Neuron (in vitro differentiated cells): ENCODE data around the gene PCSK6.

Experiments
- H2AFZ ChIP-seq: one replicate; pipeline ENCODE4 v1.6.1; 2013; ENCODE audit warnings: low read depth, mild to moderate bottlenecking, inconsistent platforms, low read length, moderate library complexity
- H3K27me3 ChIP-seq: one replicate; pipeline ENCODE4 v1.6.1; 2013; ENCODE audit warnings: low read length; ENCODE audit not compliant: insufficient read depth
- H3K36me3 ChIP-seq: one replicate; pipeline ENCODE4 v1.6.1; 2013; ENCODE audit warnings: low read length; ENCODE audit not compliant: insufficient read depth
- H3K4me1 ChIP-seq: one replicate; pipeline ENCODE4 v1.6.1; 2013; ENCODE audit warnings: low read length; ENCODE audit not compliant: insufficient read depth
- H3K4me3 ChIP-seq: 2 replicates; pipeline ENCODE4 v1.5.1; 2013; ENCODE audit warnings: mild to moderate bottlenecking, low read length, moderate library complexity
- H3K9me3 ChIP-seq: one replicate; pipeline ENCODE4 v1.6.1; 2013; ENCODE audit warnings: low read length

Gene PCSK6

DNA sequence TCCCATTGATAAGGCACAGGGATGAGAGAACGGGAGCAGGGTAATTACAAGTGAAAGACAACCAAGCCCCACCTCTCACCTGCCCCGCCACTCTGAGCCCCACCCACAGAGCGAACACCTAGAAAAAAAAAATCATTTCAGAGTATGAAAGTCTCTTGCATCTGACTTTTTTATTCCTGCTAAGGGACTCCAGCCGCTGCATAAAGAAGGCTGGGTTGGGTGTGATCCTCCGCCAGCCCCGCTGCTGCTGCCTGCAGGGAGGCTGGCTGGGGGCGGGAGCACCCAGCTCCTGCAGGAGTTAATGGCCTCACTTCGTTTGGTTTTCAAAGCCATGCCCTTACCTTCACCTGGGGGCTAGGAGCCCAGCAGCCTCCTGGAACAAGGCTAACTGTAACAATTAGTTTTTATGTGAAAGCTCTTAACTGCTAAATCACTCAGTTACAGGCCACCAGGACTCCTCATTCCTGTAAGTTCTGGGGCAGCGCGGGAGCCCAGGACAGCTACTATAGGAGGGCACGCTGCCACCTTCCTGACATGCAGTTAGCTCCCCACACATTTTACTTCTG is 116.5 kb downstream of the PCSK6 start:
- no peaks in the 10 kb centered on the region for H3K9me3 ChIP-seq
- no peak overlapping the region for H2AFZ ChIP-seq
- H3K4me1 ChIP-seq = no peaks in the 10 kb centered on the region
- no peaks in the 10 kb centered on the region for H3K36me3 ChIP-seq
- no peaks in the 10 kb centered on the region for H3K27me3 ChIP-seq
- H3K4me3 ChIP-seq = no peak overlapping the region

DNA sequence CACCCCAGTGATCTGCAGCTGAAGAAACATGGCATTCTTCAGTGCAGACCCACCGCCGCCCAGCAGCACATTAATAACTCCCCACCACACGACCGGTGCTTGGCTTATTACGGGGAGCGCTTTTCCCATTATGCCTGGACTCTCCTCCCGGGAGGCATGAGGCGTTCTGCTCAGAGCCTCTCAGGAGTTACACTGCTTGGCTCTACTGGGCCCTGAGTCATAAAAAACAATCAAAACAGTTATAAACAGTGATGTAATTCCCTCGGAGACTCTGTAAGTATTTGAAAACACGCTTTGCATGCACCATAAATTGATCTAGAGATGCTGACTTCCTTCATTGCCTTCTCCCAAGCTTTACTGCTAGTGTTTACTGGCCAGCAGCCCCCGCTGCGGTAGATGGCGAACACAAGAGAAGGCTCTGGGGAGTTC is 117.3 kb downstream of the PCSK6 start:
- H3K36me3 ChIP-seq = no peaks in the 10 kb centered on the region
- H3K27me3 ChIP-seq = no peaks in the 10 kb centered on the region

DNA sequence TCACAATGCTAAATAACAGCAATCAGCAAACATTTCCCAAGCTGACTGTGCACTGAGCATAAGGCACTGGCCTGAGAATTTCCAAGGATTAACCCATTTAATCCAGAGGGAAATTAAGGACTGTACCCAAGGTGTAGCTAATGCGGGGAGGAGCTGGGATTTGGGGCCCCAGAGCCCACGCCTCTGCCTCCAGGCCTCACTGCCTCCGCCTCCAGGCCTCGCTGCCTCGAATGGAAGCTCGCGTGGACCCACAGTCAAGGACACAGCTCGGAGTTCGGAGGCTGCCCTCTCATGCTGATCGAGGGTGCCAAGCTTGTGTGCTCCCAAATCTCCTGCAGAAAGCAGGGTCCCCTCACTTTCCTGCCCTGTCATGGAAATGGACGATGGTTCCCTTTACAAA is 118.0 kb downstream of the PCSK6 start:
- Histone ChIP-seq H3K36me3 (no peaks in the 10 kb centered on the region), H3K27me3 (no peaks in the 10 kb centered on the region), H3K4me1 (no peaks in the 10 kb centered on the region), H2AFZ (no peak overlapping the region), H3K4me3 (no peak overlapping the region), H3K9me3 (no peaks in the 10 kb centered on the region)

More for the DNA sequence above, 117.3 kb downstream of the PCSK6 start:
- Histone ChIP-seq H3K9me3 (no peaks in the 10 kb centered on the region), H3K4me3 (no peak overlapping the region), H2AFZ (no peak overlapping the region), H3K4me1 (no peaks in the 10 kb centered on the region)

DNA sequence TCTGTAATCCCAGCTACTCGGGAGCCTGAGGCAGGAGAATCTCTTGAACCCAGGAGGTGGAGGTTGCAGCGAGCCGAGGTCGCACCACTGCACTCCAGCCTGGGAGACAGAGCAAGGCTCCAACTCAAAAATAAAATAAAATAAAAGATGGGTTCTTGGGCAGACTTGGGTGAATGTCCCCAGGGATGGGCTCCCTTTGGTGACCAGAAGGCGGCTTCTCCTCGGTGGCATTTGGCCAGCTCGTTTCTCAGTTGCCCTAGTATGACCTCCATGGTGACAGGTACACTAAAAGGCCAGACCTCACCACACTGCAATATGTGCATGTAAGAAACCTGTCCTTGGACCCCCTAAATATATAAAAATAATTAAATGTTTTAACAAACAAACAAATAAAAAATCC is 118.4 kb downstream of the PCSK6 start:
- H3K4me1 ChIP-seq = no peaks in the 10 kb centered on the region
- no peaks in the 10 kb centered on the region for H3K9me3 ChIP-seq
- no peak overlapping the region for H3K4me3 ChIP-seq
- H3K27me3 ChIP-seq = no peaks in the 10 kb centered on the region
- no peak overlapping the region for H2AFZ ChIP-seq
- H3K36me3 ChIP-seq = no peaks in the 10 kb centered on the region

DNA sequence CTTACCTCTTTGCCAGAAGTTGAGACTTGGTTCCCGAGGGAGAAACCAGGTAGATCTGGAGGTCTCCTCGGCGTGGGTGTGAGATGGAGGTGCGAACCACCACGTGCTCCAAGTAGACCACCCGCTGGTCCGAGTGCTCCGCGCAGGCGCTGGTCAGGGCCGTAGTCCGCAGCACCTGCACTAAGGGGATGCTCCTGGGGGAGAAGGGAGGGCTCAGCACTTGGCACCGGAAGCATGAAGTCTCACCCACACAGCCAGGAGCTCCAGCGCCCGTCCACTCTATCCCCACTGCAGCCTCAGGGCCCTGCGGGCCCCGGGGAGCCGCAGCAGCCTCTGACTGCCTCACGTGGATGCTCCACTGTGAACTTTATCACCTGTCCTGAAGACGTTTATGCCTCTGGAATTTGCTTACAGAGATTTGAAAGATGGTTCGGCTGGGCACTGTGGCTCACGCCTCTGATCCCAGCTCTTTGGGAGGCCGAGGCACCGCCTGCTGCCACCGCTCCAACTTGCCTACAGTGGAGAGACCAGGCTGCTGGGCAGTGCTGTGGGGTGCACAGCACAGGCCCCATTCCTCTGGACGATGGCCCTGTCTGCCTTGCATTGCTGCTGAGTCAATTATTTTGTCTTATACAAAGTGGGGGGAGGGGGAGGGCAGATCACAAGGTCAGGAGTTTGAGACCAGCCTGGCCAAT is 119.0 kb downstream of the PCSK6 start:
- Histone ChIP-seq H2AFZ (no peak overlapping the region), H3K36me3 (no peaks in the 10 kb centered on the region), H3K4me3 (no peak overlapping the region), H3K27me3 (no peaks in the 10 kb centered on the region), H3K4me1 (no peaks in the 10 kb centered on the region), H3K9me3 (no peaks in the 10 kb centered on the region)

DNA sequence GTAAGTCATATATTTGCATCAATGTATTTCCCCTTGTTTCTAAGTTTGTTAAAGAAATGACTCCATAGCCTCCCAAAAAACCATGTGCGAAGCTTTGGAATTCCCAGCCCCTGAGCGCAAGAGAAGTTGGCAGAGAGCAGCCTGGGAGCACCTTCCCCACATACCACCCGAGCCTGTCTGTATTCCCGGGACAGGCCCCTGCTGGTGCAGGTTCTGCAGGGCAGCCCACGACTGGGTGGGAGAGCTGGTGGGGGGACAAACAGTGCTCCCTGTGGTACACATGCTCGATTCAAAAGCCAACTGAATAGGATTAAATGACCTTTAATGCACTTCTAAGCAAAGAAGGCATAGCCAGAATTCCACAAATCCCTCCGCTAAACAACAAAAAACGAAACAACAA is 119.8 kb downstream of the PCSK6 start:
- no peaks in the 10 kb centered on the region for H3K36me3 ChIP-seq
- H3K9me3 ChIP-seq = no peaks in the 10 kb centered on the region
- no peak overlapping the region for H3K4me3 ChIP-seq
- H2AFZ ChIP-seq = no peak overlapping the region
- H3K4me1 ChIP-seq = no peaks in the 10 kb centered on the region
- no peaks in the 10 kb centered on the region for H3K27me3 ChIP-seq

DNA sequence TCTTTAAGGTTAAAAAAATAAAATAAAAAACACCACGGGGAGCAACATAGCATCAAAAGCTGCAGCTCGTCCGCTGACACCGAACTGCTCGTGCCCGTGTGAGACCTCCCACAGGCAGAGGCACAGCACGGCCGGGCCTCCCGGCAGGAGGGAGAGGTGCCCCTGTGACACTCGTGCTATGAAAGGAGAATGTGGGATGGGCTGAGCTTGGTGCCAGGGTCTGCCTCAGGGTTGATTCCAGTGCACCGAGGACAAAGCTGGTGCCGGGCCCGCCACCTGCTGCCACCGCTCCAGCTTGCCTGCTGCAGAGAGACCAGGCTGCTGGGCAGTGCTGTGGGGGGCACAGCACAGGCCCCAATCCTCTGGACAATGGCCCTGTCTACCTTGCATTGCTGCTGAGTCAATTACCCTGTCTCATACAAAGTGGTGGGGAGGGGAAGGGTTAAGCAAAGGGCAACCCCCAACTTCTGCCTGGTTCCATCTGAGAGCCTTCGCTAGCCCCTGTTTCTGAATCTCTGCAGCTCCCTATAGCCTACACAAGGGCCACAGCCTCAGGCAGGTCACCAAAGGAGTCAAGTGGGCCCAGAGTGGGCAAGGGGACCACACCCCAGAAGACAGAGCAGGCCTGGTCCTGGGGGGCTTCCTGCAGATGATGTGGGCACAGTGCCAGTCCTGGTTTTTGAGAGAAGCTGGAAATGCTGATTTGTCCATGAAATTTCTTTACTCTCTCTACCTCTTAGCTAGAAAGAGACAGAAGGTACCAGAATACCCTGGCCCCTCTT is 120.5 kb downstream of the PCSK6 start:
- Histone ChIP-seq H3K9me3 (no peaks in the 10 kb centered on the region), H3K27me3 (no peaks in the 10 kb centered on the region), H3K4me3 (no peak overlapping the region)

DNA sequence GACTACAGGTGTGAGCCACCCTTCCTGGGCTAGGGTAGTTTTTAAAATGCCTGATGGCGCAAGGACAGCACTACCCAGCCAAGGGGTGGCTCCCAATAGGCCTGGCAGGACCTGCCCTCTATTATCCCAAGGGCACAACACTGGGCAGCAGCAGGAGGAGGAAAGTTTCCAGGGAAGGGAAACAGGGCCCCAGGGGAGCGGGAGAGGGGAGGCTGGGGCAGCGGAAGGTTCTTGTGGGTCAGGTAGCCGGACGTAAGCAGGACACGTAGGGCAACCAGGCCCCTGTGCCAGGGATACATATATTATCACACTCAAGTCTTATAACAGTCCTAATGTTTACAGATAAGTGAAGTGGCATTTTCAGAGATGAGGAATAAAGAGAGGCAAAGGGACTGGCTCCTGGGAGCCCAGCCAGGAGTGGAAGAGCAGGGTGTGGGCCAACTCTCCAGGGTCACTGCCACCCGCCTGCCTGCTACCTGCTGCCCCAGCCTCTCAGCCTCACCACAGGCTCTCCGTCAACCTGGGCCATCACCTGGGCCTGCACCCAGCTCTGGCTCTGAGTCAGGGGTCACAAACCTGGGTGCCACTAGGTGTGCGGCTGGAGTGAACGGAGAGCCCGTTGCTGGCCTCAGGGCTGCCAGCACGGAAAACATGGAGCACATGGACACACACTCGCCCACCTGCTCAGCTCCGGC is 121.3 kb downstream of the PCSK6 start:
- H3K27me3 ChIP-seq = no peaks in the 10 kb centered on the region
- no peak overlapping the region for H3K4me3 ChIP-seq
- no peaks in the 10 kb centered on the region for H3K4me1 ChIP-seq
- no peak overlapping the region for H2AFZ ChIP-seq
- H3K9me3 ChIP-seq = no peaks in the 10 kb centered on the region
- H3K36me3 ChIP-seq = no peaks in the 10 kb centered on the region

More for the DNA sequence above, 120.5 kb downstream of the PCSK6 start:
- no peak overlapping the region for H2AFZ ChIP-seq
- H3K4me1 ChIP-seq = no peaks in the 10 kb centered on the region
- H3K36me3 ChIP-seq = no peaks in the 10 kb centered on the region

DNA sequence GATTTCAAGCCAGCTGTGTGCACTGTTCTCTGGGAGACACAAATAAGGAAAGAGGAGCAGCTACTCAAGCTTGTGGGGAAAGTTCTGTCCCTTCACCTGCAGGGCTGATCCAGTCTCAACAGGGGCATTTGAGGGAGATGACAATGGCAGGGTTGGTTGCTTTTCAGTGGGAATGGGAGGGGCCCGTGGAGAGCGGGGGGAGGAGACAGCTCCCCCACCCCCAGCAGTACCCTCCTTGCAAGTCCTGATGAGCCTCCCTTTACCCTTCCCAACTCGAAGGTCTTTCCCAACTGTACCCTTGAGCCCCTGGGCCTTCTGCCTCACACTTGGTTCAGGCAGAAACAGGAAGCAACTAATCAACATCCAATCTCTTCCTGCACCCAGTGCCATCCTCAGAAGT is 122.7 kb downstream of the PCSK6 start:
- Histone ChIP-seq H2AFZ (no peak overlapping the region), H3K27me3 (no peaks in the 10 kb centered on the region), H3K9me3 (no peaks in the 10 kb centered on the region), H3K4me3 (no peak overlapping the region), H3K36me3 (no peaks in the 10 kb centered on the region), H3K4me1 (no peaks in the 10 kb centered on the region)

DNA sequence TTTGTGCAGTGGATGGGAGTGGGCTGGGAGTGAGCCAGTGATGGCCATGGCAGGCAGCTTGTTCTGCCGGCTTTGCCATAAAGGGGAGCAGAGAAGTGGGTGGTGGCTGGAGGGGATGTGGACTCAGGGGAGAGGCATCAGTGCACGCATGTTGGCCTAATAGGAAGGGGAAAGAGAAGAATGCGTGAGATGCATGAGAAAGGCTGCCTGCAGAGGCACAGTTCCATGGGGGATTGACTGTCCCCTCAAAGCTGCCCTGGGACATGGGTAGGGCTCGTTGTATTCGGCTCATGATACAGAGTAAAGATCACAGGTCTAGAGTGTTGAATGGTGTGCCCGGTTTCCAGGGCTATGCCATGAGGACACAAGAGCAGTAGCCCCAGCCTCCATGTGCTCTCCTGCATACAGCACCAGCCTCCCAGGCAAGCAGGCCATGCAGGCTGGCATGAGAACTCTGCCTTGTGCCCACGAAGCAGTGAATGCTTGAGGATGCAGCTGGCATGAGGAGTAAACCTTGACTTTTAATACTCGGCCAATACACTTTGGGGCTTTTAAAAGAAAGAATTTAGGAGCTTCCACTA is 126.4 kb downstream of the PCSK6 start:
- H3K27me3 ChIP-seq = no peaks in the 10 kb centered on the region
- no peak overlapping the region for H2AFZ ChIP-seq
- no peak overlapping the region for H3K4me3 ChIP-seq
- H3K9me3 ChIP-seq = no peaks in the 10 kb centered on the region
- H3K4me1 ChIP-seq = no peaks in the 10 kb centered on the region
- no peaks in the 10 kb centered on the region for H3K36me3 ChIP-seq

DNA sequence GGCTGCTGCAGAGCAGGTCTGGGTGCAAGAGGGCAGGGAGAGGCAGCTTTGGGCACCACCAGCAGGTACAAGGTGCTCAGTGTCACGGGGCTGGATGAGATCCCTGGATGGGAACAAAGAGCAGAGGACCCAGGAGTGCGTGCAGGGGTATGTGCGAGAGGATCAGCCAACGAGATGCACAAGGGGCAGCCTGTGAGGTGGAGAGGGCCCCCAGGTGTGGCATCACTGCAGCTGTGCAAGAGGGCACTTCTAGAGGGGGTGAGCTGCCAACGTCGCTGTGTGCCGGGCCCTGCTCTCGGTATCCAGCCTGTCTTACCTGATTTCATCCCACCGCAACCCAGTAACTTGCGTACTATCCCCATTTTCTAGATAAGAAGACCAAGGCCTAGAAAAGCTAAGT is 127.1 kb downstream of the PCSK6 start:
- no peaks in the 10 kb centered on the region for H3K4me1 ChIP-seq

DNA sequence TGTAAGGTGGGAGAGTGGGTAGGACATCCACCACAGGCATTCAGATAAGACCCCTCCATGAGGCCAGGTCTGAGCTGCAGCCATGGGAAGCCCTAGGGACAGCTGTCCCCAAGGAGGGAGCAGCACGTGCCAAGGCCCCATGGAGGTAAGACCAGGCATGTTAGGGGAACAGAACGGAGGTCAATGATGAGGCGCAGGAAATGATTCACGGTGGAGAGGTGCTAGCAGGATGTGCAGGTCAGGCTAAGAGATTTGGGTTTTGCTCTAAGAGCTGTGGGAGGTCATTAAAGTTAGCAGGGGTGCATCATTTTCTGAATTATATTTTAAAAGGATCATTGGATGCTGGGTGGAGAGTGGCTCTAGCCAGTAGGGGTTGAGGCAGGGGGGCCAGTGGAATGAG is 128.1 kb downstream of the PCSK6 start:
- H3K4me1 ChIP-seq = no peaks in the 10 kb centered on the region
- no peak overlapping the region for H3K4me3 ChIP-seq
- no peaks in the 10 kb centered on the region for H3K9me3 ChIP-seq

More for the DNA sequence above, 127.1 kb downstream of the PCSK6 start:
- Histone ChIP-seq H3K27me3 (no peaks in the 10 kb centered on the region), H3K9me3 (no peaks in the 10 kb centered on the region), H2AFZ (no peak overlapping the region), H3K36me3 (no peaks in the 10 kb centered on the region), H3K4me3 (no peak overlapping the region)

More for the DNA sequence above, 128.1 kb downstream of the PCSK6 start:
- H3K27me3 ChIP-seq = no peaks in the 10 kb centered on the region
- no peak overlapping the region for H2AFZ ChIP-seq
- no peaks in the 10 kb centered on the region for H3K36me3 ChIP-seq
